ENCODE measurements around the gene EDC4.
"Not testable (repeated sequence)": the region's sequence is repeated elsewhere in the genome, so short reads cannot be mapped to it uniquely, and the experiment has no call there.

Gene EDC4

GRCh38 chr16:67872631-67873434 lies at the start of gene EDC4:
Gene EDC4 (plus strand): TSS chr16:67873052. CDS start chr16:67873262, 210 bp downstream.
- DNase-seq, result peak; percentile 96

GRCh38 chr16:67825119-67825518 lies 47.7 kb upstream of the EDC4 start:
- DNase-seq, result no peak

DNA sequence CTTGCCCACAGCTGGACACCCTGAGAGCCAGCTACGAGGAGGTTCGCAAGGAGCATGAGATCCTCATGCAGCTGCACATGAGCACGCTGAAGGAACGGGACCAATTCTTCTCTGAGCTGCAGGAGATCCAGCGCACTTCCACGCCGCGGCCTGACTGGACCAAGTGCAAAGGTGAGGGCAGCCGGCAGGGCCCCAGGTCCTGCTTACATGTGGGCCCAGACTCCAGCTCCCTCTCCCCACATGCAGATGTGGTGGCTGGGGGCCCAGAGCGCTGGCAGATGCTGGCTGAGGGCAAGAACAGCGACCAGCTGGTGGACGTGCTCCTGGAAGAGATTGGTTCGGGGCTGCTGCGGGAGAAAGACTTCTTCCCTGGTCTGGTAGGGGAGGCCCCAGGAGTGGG lies 46.9 kb upstream of the EDC4 start:
- DNase-seq, result no peak

DNA sequence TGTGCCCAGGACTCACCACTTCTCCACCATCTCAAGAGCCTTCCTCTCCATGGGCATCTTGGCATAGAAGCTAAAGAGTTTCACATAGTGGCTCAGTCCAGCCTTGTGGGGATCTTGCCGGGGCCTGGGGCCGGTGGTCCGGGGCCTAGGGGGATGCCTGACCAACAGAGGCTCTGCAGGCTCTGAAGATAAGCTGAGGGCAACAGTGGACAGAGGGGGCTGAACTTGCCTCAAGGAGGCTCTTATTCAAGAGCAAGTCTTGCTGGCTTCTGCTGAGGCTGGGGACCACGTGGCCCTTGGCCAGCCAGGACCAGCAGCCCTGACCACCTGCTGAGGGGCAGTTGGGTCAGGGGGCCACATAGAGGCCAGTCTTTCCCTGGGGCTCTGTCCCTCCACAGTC lies 44.2 kb upstream of the EDC4 start:
- DNase-seq, result no peak

DNA sequence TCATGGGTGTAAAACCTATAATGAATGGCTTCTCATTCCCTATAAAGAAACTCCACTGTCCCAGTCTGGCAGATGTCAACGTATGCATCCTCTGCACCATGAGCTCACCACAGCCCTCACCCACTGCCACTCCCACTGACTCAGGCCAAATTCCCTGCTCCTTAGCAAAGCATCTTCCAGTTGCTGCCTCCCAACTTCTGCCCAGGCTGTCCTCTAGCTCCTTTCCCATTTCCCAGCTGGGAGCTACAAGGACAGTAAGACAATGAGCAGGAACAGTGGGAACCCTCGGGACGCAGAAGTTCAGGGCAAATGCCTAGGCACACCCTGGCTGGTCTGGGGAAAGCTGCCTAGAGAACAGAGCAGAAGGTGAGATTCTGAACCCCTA lies 39.8 kb upstream of the EDC4 start:
- no peak for DNase-seq

- peak; percentile 97 for DNase-seq
These were observed 39.2 kb upstream of the EDC4 start for GRCh38 chr16:67833415-67834241.

- no peak for DNase-seq
These were observed 38.6 kb upstream of the EDC4 start for GRCh38 chr16:67834242-67834614.

DNA sequence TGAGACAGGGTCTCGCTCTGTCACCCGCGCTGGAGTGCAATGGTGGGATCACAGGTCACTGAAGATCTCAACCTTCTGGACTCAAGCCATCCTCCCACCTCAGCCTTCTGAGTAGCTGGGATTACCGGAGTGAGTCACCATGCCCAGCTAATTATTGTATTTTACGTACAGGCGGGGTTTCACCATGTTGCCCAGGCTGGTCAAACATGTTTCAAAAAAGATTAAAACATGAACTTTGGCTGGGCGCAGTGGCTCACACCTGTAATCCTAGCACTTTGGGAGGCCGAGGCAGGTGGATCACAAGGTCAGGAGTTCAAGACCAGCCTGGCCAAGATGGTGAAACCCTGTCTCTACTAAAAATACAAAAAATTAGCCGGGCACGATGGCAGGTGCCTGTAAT lies 35.7 kb upstream of the EDC4 start:
- not testable (repeated sequence) for DNase-seq

GRCh38 chr16:67837811-67838210 lies 35.0 kb upstream of the EDC4 start:
- no peak for DNase-seq

GRCh38 chr16:67841198-67841815 lies 31.5 kb upstream of the EDC4 start:
- DNase-seq, result no peak

- DNase-seq, result peak; percentile 98
These were observed 30.9 kb upstream of the EDC4 start, which contains the start of gene THAP11 for GRCh38 chr16:67841816-67842508. Gene THAP11 (plus strand): TSS chr16:67842320. CDS start chr16:67842555, 235 bp downstream.

GRCh38 chr16:67842509-67843342 lies 30.1 kb upstream of the EDC4 start:
- peak; percentile 86 for DNase-seq

DNA sequence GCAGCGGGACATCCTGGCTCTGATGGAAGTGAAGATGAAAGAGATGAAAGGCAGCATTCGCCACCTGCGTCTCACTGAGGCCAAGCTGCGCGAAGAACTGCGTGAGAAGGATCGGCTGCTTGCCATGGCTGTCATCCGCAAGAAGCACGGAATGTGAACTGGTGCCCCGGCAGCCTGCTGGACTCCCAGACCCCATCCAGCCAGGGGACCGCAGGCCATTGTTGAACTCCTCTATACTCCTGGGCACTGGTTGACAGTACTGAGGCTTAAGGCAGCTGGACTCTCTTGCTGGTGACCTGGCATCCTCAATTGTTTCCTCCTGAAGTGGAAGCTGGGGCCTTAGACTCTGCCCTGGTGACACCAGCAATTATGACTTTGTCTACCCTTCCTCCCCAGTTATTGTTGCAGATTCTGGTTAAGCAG lies 29.5 kb upstream of the EDC4 start:
- no peak for DNase-seq

- DNase-seq, result no peak
These were observed 28.4 kb upstream of the EDC4 start for GRCh38 chr16:67844497-67844896.

GRCh38 chr16:67845291-67846062 lies 27.4 kb upstream of the EDC4 start:
- no peak for DNase-seq

GRCh38 chr16:67846063-67846319 lies 26.9 kb upstream of the EDC4 start:
- no peak for DNase-seq

DNA sequence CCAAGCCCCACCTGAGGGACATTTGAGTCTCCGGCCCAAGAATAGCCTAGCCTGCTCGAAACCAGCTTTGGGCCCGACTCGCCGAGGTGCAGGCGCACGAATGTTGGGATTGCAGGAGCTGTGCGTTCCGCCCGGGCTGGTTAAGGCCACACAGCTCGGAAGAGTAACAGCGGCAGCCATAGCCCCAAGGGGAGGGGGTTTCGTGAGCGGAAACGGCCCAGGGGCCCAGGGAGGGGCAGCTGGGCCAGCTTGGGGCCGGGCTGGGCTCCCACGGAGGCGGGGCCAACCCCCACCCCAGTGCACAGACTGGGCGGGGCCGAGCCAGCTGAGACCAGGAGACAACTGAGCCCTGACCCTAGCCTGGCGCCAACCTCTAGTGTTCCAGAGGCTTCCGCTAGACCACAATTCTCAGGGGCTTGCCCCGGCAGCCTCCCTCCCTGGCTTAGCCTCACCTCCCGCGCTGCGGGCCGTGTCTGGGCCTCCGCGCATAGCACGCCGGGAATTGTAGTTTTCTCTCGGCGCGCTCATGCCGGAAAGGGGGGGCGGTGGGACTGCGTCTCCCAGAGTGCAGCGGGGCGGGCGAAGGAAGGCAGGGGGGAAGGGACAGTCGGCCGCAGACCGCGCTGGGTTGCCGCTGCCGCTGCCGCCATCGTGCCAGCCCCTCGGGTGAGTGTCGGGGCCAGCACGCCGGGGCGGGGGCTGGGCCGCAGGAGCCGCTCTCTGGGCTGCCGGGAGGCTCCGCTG lies 26.4 kb upstream of the EDC4 start, which contains the start of gene NUTF2:
Gene NUTF2, plus strand, starts transcription at position 614 of the 744 bp plus-strand sequence. CDS start 18,198 bp downstream, outside the sequence.
- peak; percentile 98 for DNase-seq

GRCh38 chr16:67847064-67847861 lies 25.6 kb upstream of the EDC4 start, which contains the start of gene CENPT:
Gene CENPT (minus strand): TSS chr16:67847693. CDS start chr16:67833859, 13,834 bp downstream.
- DNase-seq, result no peak

- no peak for DNase-seq
These were observed 24.7 kb upstream of the EDC4 start for GRCh38 chr16:67848118-67848517.

GRCh38 chr16:67853670-67854069 lies 19.2 kb upstream of the EDC4 start:
- no peak for DNase-seq

Data from activated effector memory CD4-positive, alpha-beta T cell treated with anti-CD3 and anti-CD28 coated beads, Interleukin-2, amount 50 U/mL, for 16 hours (primary cell).